H9 (cell line): Measurements from ENCODE around the gene VEGFD. TPM values are rescaled to one million over a fixed set of nuclear protein-coding genes. Genes with fewer than 3 reads are reported as not detected.

Experiments
- DNase-seq: peaks from one replicate; pipeline ENCODE4 v3.0.0-alpha.2; 2017
- H2AFZ ChIP-seq: one replicate; pipeline ENCODE4 v1.6.1; 2013; ENCODE audit warnings: mild to moderate bottlenecking, low read length, control low read depth, moderate library complexity
- H2AK5ac ChIP-seq: 2 replicates; pipeline ENCODE4 v1.6.1; 2013; ENCODE audit warnings: low read length, control low read depth, mixed read lengths; ENCODE audit not compliant: insufficient read length
- H2BK120ac ChIP-seq: one replicate; pipeline ENCODE4 v1.6.1; 2013; ENCODE audit warnings: low read depth, mild to moderate bottlenecking, low read length, control low read depth, inconsistent platforms; ENCODE audit not compliant: poor library complexity, severe bottlenecking
- H2BK12ac ChIP-seq: 2 replicates; pipeline ENCODE4 v1.6.1; 2013; ENCODE audit warnings: low read length, control low read depth, mixed read lengths, low read depth; ENCODE audit not compliant: insufficient read length
- H2BK15ac ChIP-seq: 2 replicates; pipeline ENCODE4 v1.6.1; 2013; ENCODE audit warnings: low read depth, low read length, control low read depth
- H2BK20ac ChIP-seq: one replicate; pipeline ENCODE4 v1.6.1; 2013; ENCODE audit warnings: low read depth, mild to moderate bottlenecking, low read length, control low read depth, inconsistent platforms; ENCODE audit not compliant: poor library complexity, severe bottlenecking
- H2BK5ac ChIP-seq: 2 replicates; pipeline ENCODE4 v1.6.1; 2013; ENCODE audit warnings: low read length, control low read depth, mixed read lengths; ENCODE audit not compliant: insufficient read length
- H3K14ac ChIP-seq: 2 replicates; pipeline ENCODE4 v1.6.1; 2013; ENCODE audit warnings: low read length, control low read depth; ENCODE audit not compliant: insufficient read depth
- H3K18ac ChIP-seq: 2 replicates; pipeline ENCODE4 v1.6.1; 2013; ENCODE audit warnings: low read depth, mild to moderate bottlenecking, mixed read lengths, low read length, control low read depth; ENCODE audit not compliant: insufficient read length
- H3K23ac ChIP-seq: 2 replicates; pipeline ENCODE4 v1.6.1; 2013; ENCODE audit warnings: low read length, control low read depth, mixed read lengths, low read depth; ENCODE audit not compliant: insufficient read length
- H3K23me2 ChIP-seq: 2 replicates; pipeline ENCODE4 v1.6.1; 2013; ENCODE audit warnings: low read depth, mild to moderate bottlenecking, mixed read lengths, low read length, control low read depth; ENCODE audit not compliant: insufficient read length, poor library complexity, severe bottlenecking
- H3K27ac ChIP-seq: 2 replicates; pipeline ENCODE4 v1.5.1; 2013; ENCODE audit warnings: low read length, control low read depth, mixed read lengths, low read depth; ENCODE audit not compliant: insufficient read length
- H3K27me3 ChIP-seq: 2 replicates; pipeline ENCODE4 v1.6.1; 2013; ENCODE audit warnings: low read length, control low read depth, inconsistent platforms; ENCODE audit not compliant: insufficient read depth
- H3K4ac ChIP-seq: 2 replicates; pipeline ENCODE4 v1.6.1; 2013; ENCODE audit warnings: low read depth, mild to moderate bottlenecking, control low read depth, inconsistent platforms, low read length, moderate library complexity
- H3K4me1 ChIP-seq: 2 replicates; pipeline ENCODE4 v1.6.1; 2013; ENCODE audit warnings: low read length, control low read depth, inconsistent platforms; ENCODE audit not compliant: insufficient read depth
- H3K4me2 ChIP-seq: 2 replicates; pipeline ENCODE4 v1.6.1; 2013; ENCODE audit warnings: low read length, control low read depth, mixed read lengths; ENCODE audit not compliant: insufficient read length, insufficient read depth
- H3K56ac ChIP-seq: 2 replicates; pipeline ENCODE4 v1.6.1; 2013; ENCODE audit warnings: low read depth, mild to moderate bottlenecking, mixed read lengths, low read length, control low read depth; ENCODE audit not compliant: insufficient read length
- H3K79me1 ChIP-seq: 2 replicates; pipeline ENCODE4 v1.6.1; 2013; ENCODE audit warnings: low read depth, mild to moderate bottlenecking, moderate library complexity, low read length, control low read depth, inconsistent platforms; ENCODE audit not compliant: insufficient read depth, poor library complexity, severe bottlenecking
- H3K79me2 ChIP-seq: 2 replicates; pipeline ENCODE4 v1.6.1; 2013; ENCODE audit warnings: low read length, control low read depth, inconsistent platforms; ENCODE audit not compliant: insufficient read depth
- H3K9ac ChIP-seq: 2 replicates; pipeline ENCODE4 v1.6.1; 2013; ENCODE audit warnings: low read length, control low read depth, mixed read lengths; ENCODE audit not compliant: insufficient read length; ENCODE audit errors: extremely low read depth
- H3K9me3 ChIP-seq: one replicate; pipeline ENCODE4 v1.6.1; 2013; ENCODE audit warnings: low read depth, low read length, inconsistent platforms; ENCODE audit not compliant: control insufficient read depth
- H3T11ph ChIP-seq: one replicate; pipeline ENCODE4 v1.6.1; 2013; ENCODE audit warnings: mild to moderate bottlenecking, low read length, control low read depth, inconsistent platforms
- H4K20me1 ChIP-seq: one replicate; pipeline ENCODE4 v1.6.1; 2013; ENCODE audit not compliant: control insufficient read depth, insufficient read length, insufficient read depth
- H4K5ac ChIP-seq: 2 replicates; pipeline ENCODE4 v1.6.1; 2013; ENCODE audit warnings: low read depth, mild to moderate bottlenecking, mixed read lengths, low read length, control low read depth; ENCODE audit not compliant: insufficient read length
- H4K8ac ChIP-seq: replicated peaks from 2 replicates; pipeline ENCODE4 v1.6.1; 2013; ENCODE audit warnings: low read length, control low read depth, mixed read lengths, low read depth; ENCODE audit not compliant: insufficient read length
- H4K91ac ChIP-seq: 2 replicates; pipeline ENCODE4 v1.6.1; 2013; ENCODE audit warnings: low read depth, mild to moderate bottlenecking, moderate library complexity, mixed read lengths, low read length, control low read depth; ENCODE audit not compliant: insufficient read length
- H3K27ac Mint-ChIP-seq, 3 experiments: 2 replicates in 2 of 3; 3 replicates in 1 of 3; pipeline ENCODE4 v1.8.0; 2020 to 2021; ENCODE audit warnings: mixed read lengths in 3 of 3, mild to moderate bottlenecking in 1 of 3, moderate library complexity in 1 of 3
- H3K27me3 Mint-ChIP-seq: 2 replicates; pipeline ENCODE4 v1.8.0; 2021; ENCODE audit warnings: low read depth, mild to moderate bottlenecking, moderate library complexity, mixed read lengths
- H3K36me3 Mint-ChIP-seq, 3 experiments: 2 replicates in 2 of 3; 3 replicates in 1 of 3; pipeline ENCODE4 v1.8.0; 2020 to 2021; ENCODE audit warnings: low read depth in 3 of 3, mixed read lengths in 3 of 3; ENCODE audit not compliant: insufficient read depth in 1 of 3
- H3K4me1 Mint-ChIP-seq, 2 experiments: 2 replicates each; pipeline ENCODE4 v1.8.0; 2020; ENCODE audit warnings: mixed read lengths in 2 of 2
- H3K4me3 Mint-ChIP-seq, 2 experiments: 2 replicates in 1 of 2; 3 replicates in 1 of 2; pipeline ENCODE4 v1.8.0; 2020 to 2021; ENCODE audit warnings: mild to moderate bottlenecking in 2 of 2, mixed read lengths in 2 of 2, moderate library complexity in 1 of 2
- H3K9me3 Mint-ChIP-seq, 2 experiments: 2 replicates in 1 of 2; 3 replicates in 1 of 2; pipeline ENCODE4 v1.8.0; 2020; ENCODE audit warnings: mild to moderate bottlenecking in 2 of 2, mixed read lengths in 2 of 2, moderate library complexity in 1 of 2
- CTCF ChIP-seq: fragments of 200-600 bp; sonication (generic); conservative IDR thresholded peaks from 3 replicates; pipeline ENCODE4 v1.8.0; 2021; ENCODE audit warnings: antibody characterized with exemption, mild to moderate bottlenecking
- WGBS: extraction: QIAGEN DNeasy Blood & Tissue Kit; methylation state at CpG from one replicate; pipeline ENCODE4 v1.1.7; 2013; ENCODE audit warnings: missing lambda C conversion rate, low lambda C conversion rate, mixed read lengths; ENCODE audit not compliant: insufficient read length; ENCODE audit errors: extremely low coverage; 5-methylcytosine and 5-hydroxymethylcytosine counted together
- total RNA-seq: library from RNA; stranded (reverse); gene quantifications from 2 replicates; pipeline ENCODE4 v1.2.1, GENCODE V29; 2021

Gene VEGFD
- total RNA-seq, 1 experiment from 2014 or later: 0.11 TPM

DNA sequence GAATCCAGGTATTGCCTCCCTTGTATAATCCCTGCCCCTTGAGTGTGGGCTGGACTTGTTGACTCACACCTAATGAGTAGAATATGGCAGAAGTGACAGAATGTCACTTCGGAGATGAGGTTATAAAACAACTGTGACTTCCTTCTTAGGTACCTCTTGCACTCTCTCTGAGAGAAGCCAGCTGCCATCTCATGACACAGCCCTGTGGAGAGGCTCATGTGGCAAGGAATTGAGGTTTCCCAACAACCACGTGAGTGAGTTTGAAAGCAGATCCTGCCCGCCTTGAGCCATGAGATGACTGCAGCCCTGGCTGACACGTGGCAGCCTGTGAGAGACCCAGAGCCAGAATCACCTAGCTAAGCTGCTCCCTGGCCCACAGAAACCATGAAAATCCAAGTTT, 82.3 kb downstream of the VEGFD start:
- H3T11ph ChIP-seq: no peak overlapping the region
- no peak overlapping the region for H3K4me2 ChIP-seq
- Mint-ChIP-seq H3K4me3 (no peak overlapping the region), H3K4me1 (no peaks in the 10 kb centered on the region), H3K27ac (no peak overlapping the region), H3K9me3 (peaks cover 15% of the 10 kb centered on the region in 2 experiments), H3K36me3 (no peaks in the 10 kb centered on the region; a peak in 1 of 7 replicates), H3K27me3 (peaks cover 1% of the 10 kb centered on the region)
- H2BK5ac ChIP-seq: no peak overlapping the region
- no peaks in the 10 kb centered on the region for H3K79me1 ChIP-seq
- H3K14ac ChIP-seq: no peak overlapping the region
- H3K4ac ChIP-seq: no peak overlapping the region
- H2BK12ac ChIP-seq: no peak overlapping the region
- no peak overlapping the region for H4K8ac ChIP-seq
- no peak for TF ChIP-seq CTCF
- no peak overlapping the region for H2BK20ac ChIP-seq
- no peaks in the 10 kb centered on the region for H3K23me2 ChIP-seq
- no peaks in the 10 kb centered on the region for H3K27me3 ChIP-seq
- no peak overlapping the region for H2AFZ ChIP-seq
- no peaks in the 10 kb centered on the region for H3K9me3 ChIP-seq
- no peak overlapping the region for H4K91ac ChIP-seq
- H2AK5ac ChIP-seq: no peak overlapping the region
- H3K9ac ChIP-seq: no peak overlapping the region
- H4K5ac ChIP-seq: no peak overlapping the region
- H3K4me1 ChIP-seq: peaks cover 2% of the 10 kb centered on the region; the same call in 1 of the 2 replicates
- no peaks in the 10 kb centered on the region for H3K79me2 ChIP-seq
- no peak overlapping the region for H3K56ac ChIP-seq
- H2BK120ac ChIP-seq: no peak overlapping the region
- no peaks in the 10 kb centered on the region for H4K20me1 ChIP-seq
- no peak overlapping the region for H2BK15ac ChIP-seq
- no peak overlapping the region for H3K18ac ChIP-seq
- no peak overlapping the region for H3K23ac ChIP-seq
- WGBS: no CpG with 5 or more reads among the region's 4 CpGs
- H3K27ac ChIP-seq: no peak overlapping the region
- no peak for DNase-seq
